ENCODE measurements around the gene ZNF735.
"Not testable (repeated sequence)": the region's sequence is repeated elsewhere in the genome, so short reads cannot be mapped to it uniquely, and the experiment has no call there.

The ZNF735 gene

DNA sequence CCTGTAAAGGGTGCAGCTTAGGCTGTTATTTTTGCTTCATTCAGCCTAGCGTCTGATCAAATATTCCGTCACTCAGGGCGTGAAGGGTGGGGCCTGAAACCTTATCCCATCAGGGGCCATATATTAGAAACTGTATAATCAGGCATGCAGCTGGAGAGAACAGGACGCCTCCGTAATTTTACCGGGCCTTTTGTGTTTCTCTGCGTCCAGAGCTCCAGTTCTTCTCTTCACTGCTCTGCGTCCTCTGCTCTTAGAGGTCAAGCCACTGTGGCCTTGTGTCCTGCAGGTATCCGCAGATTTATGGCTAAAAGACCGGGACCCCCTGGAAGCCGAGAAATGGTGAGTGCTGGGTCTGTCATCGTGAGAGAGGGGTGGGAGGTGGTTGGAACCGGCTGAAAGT is at the start of gene ZNF735:
Gene ZNF735, plus strand, starts transcription at position 301 of the 400 bp plus-strand sequence. Its CDS starts 0 bp downstream, at position 301.
- no peak for DNase-seq (ENCODE audit: low read depth in 2 of 2)

DNA sequence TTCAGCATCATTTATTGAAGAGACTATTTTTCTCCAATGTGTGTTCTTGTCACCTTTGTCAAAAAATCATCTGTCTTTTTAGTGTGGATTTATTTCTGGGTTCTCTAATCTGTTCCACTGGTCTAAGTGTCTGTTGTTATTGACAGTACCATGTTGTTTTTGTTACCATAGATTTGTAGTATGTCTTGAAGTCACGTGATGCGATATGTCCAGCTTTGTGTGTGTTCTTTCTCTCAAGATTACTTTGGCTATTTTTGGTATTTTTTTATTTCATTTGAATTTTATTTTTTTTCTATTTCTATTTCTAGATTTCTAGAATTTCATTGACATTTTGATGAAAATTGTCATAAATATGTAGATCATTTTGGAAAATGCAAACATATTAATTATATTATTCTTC is 36.0 kb upstream of the ZNF735 start:
- not testable (repeated sequence) for DNase-seq (ENCODE audit: low read depth in 2 of 2)

DNA sequence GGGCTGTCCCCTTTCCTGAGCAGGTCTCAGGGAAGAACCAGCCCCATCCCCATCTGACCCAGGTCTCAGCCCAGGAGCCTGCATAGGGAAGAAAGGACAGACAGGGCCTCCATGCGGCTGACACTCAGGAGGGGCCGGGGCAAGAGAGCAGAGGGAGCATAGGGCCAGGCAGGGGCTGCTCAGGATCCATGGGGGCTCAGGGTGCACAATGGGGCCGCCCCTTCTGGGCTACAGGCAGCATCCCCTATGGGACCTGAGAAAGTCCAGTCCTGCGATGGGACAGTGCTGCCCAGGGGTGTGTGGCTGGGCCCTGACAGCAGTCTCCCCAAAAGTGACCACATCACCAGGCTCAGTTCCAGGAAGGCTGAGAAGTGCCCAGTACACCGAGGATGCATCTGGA is 32.7 kb upstream of the ZNF735 start:
- DNase-seq (ENCODE audit: low read depth in 2 of 2) = no peak

DNA sequence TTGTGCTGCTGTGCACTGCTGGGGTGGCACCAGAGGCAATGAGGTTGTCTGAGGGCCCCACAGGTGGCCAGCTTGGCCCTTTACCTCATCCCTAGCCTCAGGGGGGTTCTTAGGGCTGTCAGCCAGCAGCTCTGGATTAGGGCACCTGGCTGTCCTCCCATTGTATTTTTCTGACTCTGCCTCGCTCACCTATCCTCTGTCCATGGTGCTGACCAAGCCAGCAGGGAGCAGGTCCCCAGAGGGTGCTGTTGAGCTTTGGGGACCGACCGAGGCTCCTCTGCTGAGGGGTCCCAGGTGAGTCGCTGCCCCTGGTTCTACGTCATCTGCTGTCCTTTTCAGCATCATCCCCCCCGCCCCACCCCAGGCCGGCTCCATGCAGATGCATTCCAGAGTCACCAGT is 32.1 kb upstream of the ZNF735 start:
- no peak for DNase-seq (ENCODE audit: low read depth in 2 of 2)

DNA sequence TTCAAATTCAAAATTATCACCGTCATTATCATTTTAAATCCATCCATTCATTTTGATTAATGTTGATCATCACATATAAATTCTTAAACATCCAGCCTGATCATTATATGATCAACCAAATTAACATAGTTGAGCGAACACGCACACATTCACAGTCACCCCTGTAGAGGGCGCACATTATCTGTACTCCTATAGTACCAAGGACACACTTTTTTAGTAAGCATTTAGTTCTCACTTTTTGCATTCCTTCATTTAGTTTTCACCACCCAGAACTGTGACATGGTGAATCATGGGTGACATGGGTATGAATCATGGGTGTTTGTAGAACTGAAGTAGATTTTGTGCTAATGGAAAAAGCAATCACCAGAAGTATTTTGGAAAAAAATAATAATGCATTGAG is 26.0 kb upstream of the ZNF735 start:
- DNase-seq (ENCODE audit: low read depth in 2 of 2) = no peak

DNA sequence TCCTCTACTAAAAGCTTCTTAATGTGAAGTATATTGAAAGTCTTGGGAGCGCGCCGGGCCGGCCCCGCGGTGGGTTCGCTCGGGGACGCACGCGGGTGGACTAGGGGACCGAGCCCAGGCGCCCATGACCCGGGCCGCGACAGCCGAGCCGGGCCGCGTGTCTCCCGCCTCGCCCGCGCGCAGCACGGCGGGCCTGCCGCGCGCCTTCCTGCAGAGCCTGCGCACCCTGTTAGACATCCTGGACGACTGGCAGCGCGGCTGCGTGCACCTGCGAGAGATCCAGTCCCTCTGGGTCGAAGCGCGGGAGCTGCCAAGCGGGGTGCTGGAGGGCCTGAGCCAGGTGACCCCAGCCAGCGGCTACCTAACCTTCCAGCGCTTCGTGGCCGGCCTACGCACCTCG is 25.4 kb upstream of the ZNF735 start:
- DNase-seq (ENCODE audit: low read depth in 2 of 2) = no peak

DNA sequence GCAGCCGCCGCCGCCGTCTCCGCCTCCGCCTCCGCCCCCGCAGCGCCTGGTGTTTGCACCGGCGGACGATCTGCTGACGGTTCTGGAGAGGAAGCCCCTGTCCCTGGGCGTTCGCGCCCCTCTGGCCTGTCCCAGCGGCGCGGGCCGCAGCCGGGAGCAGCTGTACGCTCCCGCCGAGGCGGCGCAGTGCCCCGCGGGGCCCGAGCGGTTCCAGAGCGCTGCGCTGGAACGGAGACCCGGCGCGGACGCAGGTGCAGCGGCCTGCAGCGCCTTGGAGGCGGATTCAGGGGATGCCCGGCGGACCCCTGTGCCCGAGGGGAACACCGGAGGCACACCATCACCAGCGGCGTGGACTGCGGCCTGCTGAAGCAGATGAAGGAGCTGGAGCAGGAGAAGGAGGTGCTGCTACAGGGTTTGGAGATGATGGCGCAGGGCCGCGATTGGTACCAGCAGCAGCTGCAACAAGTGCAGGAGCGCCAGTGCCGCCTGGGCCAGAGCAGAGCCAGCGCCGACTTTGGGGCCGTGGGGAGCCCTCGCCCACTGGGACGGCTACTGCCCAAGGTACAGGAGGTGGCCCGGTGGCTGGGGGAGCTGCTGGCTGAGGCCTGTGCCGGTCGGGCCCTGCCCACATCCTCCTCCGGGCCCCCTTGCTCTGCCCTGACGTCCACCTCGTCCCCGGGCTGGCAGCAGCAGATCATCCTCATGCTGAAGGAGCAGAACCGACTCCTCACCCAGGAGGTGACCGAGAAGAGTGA is 24.8 kb upstream of the ZNF735 start:
- DNase-seq (ENCODE audit: low read depth in 2 of 2) = no peak

DNA sequence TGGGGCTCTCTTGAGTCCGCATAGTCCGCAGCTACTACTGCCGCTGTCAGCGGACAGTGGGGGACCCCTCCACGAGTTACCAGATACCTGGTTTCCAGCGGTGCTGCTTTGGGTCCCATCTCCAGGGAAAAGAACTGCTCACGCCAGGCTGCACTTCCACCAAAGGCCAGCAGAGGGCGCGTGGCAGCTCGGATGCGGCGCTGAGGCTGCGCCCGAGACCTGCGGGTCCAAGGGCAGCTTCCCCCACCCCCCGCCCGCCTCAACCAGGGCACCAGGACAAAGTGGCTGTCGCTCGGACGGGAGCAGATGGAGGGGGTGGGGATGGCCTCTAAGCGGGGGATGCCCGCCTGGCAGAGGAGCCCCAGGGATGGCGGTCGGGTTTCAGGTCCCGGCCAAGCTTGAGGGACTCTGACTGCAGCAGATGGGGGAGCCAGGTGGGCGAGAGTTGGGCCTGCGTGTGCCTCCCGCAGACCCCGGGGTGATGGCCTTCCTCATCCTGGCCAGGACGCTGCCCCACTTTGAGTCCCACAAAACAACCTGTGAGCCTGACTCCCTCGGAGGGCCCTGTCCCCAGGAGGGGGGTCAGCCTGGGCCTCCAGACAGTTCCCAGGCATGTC is 23.8 kb upstream of the ZNF735 start:
- peak in 1 of 2 donors; percentile 5 for DNase-seq (ENCODE audit: low read depth in 2 of 2)

DNA sequence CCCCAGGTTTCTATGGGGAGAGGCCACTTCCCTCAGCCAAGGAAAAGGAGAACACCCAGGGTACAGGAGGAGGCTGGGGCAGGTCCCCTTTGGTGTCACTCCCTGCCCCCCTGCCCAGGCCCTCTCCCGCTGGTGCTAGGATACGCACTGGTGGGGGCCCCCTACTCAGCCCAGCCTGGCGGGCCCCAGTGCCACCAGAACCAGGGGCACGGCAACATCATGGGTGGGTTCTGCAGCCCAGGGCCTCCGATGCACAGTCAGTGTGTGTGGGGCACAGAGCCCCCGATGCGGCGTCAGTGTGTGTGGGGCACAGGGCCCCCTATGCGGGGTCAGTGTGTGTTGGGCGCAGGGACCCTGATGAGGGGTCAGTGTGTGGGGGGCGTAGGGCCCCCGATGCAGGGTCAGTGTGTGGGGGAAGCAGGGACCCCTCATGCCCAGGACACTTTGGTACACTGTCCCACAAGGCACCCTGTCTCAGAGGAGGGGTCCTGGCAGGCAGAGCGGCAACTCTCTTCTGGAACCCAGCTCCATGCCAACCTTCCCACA is 23.1 kb upstream of the ZNF735 start:
- DNase-seq (ENCODE audit: low read depth in 2 of 2) = no peak

DNA sequence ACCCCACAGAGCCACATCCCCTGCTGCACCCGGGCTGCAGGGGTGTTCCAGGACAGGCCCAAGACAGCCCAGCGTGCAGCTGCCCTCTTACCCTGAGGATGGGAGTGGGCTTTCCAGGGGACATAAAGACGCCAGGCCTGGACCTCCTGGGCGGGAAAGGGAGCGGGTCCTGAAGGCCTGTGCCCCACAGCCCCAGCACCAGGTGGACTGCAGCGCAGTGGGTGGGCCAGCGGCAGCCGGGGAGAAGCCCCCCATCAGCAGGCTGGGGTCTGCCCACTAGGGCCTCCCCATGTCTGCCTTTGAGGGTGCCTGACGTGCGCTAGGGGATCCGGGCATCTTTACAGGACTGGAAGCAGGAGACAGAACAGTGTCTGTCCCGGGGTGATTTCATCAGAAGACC is 22.6 kb upstream of the ZNF735 start:
- no peak for DNase-seq (ENCODE audit: low read depth in 2 of 2)

DNA sequence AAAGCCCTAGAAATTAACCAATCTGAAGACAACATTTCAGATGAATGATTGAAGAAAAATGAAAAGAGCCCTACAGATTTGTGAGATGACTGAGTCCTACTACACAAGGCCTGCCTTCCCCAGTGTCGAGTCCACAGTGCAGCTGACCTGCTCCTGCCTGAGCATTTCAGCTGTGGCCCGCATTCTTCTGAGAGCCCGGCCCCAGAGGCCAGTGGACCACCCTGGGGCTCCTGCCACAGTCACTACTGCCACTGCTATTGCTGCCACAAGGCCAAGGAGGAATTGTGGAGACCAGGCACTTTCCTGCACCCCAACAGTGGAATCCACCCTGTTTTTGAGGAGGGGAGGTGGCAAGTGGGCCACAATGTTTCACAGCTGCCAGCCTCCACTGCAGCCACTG is 19.6 kb upstream of the ZNF735 start:
- DNase-seq (ENCODE audit: low read depth in 2 of 2) = no peak

DNA sequence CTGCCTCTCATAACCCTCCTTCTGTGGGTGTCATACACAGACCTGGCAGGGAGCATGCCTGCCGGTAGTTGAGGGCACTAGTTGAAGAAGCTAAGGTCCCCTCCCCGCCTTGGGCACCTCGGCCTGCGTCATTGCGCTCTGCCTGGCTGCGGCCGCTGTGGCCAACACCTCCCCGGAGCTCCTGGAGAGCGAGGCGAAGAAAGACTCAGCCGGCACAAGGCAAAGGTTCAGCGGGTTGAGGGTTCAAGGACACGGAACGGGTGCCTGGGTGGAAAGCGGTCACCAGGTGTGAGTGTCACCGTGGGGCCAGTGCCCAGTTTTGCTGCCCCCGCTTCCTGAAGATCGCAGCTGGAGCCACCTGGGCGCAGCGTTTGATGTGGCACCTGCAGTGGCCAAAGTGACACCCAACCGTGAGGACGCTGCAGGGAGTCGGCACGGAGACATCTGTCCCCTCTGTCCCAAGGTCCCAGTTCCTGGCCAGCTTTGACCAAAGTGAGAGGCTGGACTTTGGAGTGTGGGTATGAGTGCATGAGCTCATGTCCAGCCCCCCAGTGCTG is 14.8 kb upstream of the ZNF735 start:
- no peak for DNase-seq (ENCODE audit: low read depth in 2 of 2)

DNA sequence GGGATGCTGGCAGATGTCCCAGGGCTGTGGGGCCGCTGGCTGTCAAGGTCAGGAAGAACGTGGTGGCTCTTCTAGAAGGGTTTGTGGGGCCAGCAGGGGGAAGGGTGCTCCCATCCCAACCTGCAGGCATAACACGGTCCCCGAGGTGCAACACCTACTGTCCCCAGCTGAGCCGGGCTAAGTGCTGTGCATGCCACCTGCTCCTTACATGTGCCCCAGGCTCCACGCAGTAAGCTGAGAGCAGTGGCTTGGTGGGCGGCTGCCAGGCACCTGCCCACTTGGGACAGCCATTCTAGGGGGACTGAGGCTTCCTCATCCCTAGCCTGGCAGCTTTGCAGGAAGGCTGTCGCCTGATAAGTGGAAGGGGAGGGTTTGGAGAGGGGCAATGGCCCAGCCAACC is 14.2 kb upstream of the ZNF735 start:
- DNase-seq (ENCODE audit: low read depth in 2 of 2) = no peak

DNA sequence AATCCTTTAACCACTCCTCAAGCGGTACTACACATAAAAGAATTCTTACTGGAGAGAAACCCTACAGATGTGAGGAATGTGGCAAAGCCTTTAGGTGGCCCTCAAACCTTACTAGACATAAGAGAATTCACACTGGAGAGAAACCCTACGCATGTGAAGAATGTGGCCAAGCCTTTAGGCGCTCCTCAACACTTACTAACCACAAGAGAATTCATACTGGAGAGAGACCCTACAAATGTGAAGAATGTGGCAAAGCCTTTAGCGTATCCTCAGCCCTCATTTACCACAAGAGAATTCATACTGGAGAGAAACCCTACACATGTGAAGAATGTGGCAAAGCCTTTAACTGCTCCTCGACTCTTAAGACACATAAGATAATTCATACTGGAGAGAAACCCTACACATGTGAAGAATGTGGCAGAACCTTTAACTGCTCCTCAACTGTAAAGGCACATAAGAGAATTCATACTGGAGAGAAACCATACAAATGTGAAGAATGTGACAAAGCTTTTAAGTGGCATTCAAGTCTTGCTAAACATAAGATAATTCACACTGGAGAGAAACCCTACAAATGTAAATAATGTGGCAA is 12.8 kb downstream of the ZNF735 start:
- not testable (repeated sequence) for DNase-seq (ENCODE audit: low read depth in 2 of 2)

DNA sequence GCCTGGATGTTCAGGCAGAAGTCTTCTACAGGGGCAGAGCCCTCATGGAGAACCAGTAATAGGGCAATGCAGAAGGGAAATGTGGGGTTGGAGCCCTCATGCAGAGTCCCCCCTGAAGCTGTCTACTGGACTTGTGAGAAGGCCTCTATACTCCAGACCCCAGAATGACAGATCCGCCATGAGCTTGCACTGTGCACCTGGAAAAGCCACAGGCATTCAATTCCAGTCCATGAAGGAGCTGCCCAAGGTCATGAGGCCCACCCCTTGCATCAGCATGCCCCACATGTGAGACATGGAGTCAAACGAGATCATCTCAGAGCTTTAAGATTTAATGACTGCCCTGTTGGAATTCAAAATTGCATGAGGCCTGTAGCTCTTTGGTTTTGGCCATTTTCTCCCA is 16.4 kb downstream of the ZNF735 start:
- no peak for DNase-seq (ENCODE audit: low read depth in 2 of 2)

DNA sequence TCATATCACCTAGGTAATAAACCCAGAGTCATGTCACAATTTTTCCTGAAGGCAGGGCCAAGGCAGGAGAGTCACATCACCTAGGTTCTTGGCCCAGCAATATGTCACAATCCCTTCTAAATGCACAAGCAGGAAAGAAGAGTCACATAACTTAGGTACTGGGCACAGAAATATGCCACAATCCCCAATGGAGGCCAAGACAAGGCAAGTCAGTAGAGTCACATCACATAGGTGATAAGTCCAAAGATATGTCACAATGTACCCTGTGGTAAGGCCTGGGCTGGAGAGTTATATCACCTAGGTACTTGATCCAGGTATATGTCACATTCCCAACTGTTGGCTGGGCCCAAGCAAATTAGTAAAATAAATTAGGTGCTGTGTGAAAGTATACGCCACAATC is 21.2 kb downstream of the ZNF735 start, which contains the start of gene ZNF679:
Gene ZNF679, plus strand, starts transcription at position 301 of the 400 bp plus-strand sequence. CDS start 20,644 bp downstream, outside the sequence.
- not testable (repeated sequence) for DNase-seq (ENCODE audit: low read depth in 2 of 2)

DNA sequence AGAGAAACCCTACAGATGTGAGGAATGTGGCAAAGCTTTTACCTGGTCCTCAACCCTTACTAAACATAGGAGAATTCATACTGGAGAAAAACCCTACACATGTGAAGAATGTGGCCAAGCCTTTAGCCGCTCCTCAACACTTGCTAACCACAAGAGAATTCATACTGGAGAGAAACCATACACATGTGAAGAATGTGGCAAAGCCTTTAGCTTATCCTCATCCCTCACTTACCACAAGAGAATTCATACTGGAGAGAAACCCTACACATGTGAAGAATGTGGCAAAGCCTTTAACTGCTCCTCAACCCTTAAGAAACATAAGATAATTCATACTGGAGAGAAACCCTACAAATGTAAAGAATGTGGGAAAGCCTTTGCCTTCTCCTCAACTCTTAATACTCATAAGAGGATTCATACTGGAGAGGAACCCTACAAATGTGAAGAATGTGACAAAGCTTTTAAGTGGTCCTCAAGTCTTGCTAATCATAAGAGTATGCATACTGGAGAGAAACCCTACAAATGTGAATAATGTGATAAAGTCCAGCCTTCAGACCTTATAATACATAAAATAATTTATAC is 59.4 kb downstream of the ZNF735 start:
- no peak for DNase-seq (ENCODE audit: low read depth in 2 of 2)
